HAP-1 (cell line): ENCODE results near the gene ZDHHC8.

ENCODE experiments used
- DNase-seq, 2 experiments: peaks; one replicate each; pipeline ENCODE4 v3.0.0-alpha.2; 2016 to 2020; ENCODE audit warnings: low spot score in 2 of 2
- H3K27me3 ChIP-seq: fragments of 250-450 bp; sonication (Bioruptor Pico); 2 replicates; pipeline ENCODE4 v1.5.1; 2020; ENCODE audit warnings: low read depth, mild to moderate bottlenecking, moderate library complexity
- H3K36me3 ChIP-seq: fragments of 250-450 bp; sonication (Bioruptor Pico); replicated peaks from 2 replicates; pipeline ENCODE4 v1.5.1; 2020; ENCODE audit warnings: mild to moderate bottlenecking
- H3K4me1 ChIP-seq: fragments of 250-450 bp; sonication (Bioruptor Pico); 2 replicates; pipeline ENCODE4 v1.5.1; 2020; ENCODE audit warnings: mild to moderate bottlenecking
- H3K4me3 ChIP-seq: fragments of 250-450 bp; sonication (Bioruptor Pico); 2 replicates; pipeline ENCODE4 v1.5.1; 2020; ENCODE audit warnings: mild to moderate bottlenecking, moderate library complexity
- H3K9me3 ChIP-seq: fragments of 250-450 bp; sonication (Bioruptor Pico); 2 replicates; pipeline ENCODE4 v1.5.1; 2020; ENCODE audit warnings: mild to moderate bottlenecking, moderate library complexity
- in situ Hi-C: fragments of 300-500 bp; cut with MboI; formaldehyde crosslinking; loops from 3 replicates; pipeline ENCODE4 v1.14.3; 2020; ENCODE audit warnings: low sequenced_read_pairs, inconsistent platforms, mixed read lengths

ZDHHC8 gene

GRCh38 chr22:20180245-20180630 is 48.6 kb downstream of the ZDHHC8 start:
- Histone ChIP-seq H3K36me3 (no peaks in the 10 kb centered on the region), H3K9me3 (no peaks in the 10 kb centered on the region), H3K4me3 (no peak overlapping the region), H3K4me1 (no peaks in the 10 kb centered on the region), H3K27me3 (no peaks in the 10 kb centered on the region)
- in situ Hi-C loops = no loop called here
- DNase-seq = no peak

GRCh38 chr22:20180640-20181039 is 49.0 kb downstream of the ZDHHC8 start:
- H3K27me3 ChIP-seq = no peaks in the 10 kb centered on the region
- no peaks in the 10 kb centered on the region for H3K4me1 ChIP-seq
- no peak for DNase-seq
- no peak overlapping the region for H3K4me3 ChIP-seq
- in situ Hi-C loops = no loop called here
- no peaks in the 10 kb centered on the region for H3K9me3 ChIP-seq
- H3K36me3 ChIP-seq = no peaks in the 10 kb centered on the region

- H3K9me3 ChIP-seq = no peaks in the 10 kb centered on the region
- no peak overlapping the region for H3K4me3 ChIP-seq
- no peaks in the 10 kb centered on the region for H3K4me1 ChIP-seq
- no peaks in the 10 kb centered on the region for H3K36me3 ChIP-seq
- in situ Hi-C loops = no loop called here
- H3K27me3 ChIP-seq = no peaks in the 10 kb centered on the region
- DNase-seq = no peak
Observed at GRCh38 chr22:20181194-20181883, 49.7 kb downstream of the ZDHHC8 start.

- Histone ChIP-seq H3K27me3 (no peaks in the 10 kb centered on the region), H3K9me3 (no peaks in the 10 kb centered on the region), H3K4me1 (no peaks in the 10 kb centered on the region), H3K36me3 (no peaks in the 10 kb centered on the region), H3K4me3 (no peak overlapping the region)
- DNase-seq = no peak
- in situ Hi-C loops = no loop called here
Observed at GRCh38 chr22:20181884-20182236, 50.3 kb downstream of the ZDHHC8 start.

GRCh38 chr22:20182365-20182764 is 50.8 kb downstream of the ZDHHC8 start:
- Histone ChIP-seq H3K27me3 (no peaks in the 10 kb centered on the region), H3K4me3 (no peak overlapping the region), H3K9me3 (no peaks in the 10 kb centered on the region), H3K36me3 (no peaks in the 10 kb centered on the region), H3K4me1 (no peaks in the 10 kb centered on the region)
- DNase-seq = no peak
- in situ Hi-C loops = no loop called here

GRCh38 chr22:20183101-20183500 is 51.5 kb downstream of the ZDHHC8 start:
- no peaks in the 10 kb centered on the region for H3K27me3 ChIP-seq
- no peak overlapping the region for H3K4me3 ChIP-seq
- in situ Hi-C loops = no loop called here
- no peaks in the 10 kb centered on the region for H3K4me1 ChIP-seq
- DNase-seq = no peak
- H3K9me3 ChIP-seq = no peaks in the 10 kb centered on the region
- no peaks in the 10 kb centered on the region for H3K36me3 ChIP-seq

- no peak for DNase-seq
- Histone ChIP-seq H3K4me1 (no peaks in the 10 kb centered on the region), H3K4me3 (no peak overlapping the region), H3K27me3 (no peaks in the 10 kb centered on the region), H3K36me3 (no peaks in the 10 kb centered on the region), H3K9me3 (no peaks in the 10 kb centered on the region)
- in situ Hi-C loops = no loop called here
Observed at GRCh38 chr22:20183823-20184222, 52.2 kb downstream of the ZDHHC8 start.

GRCh38 chr22:20184501-20185165 is 53.0 kb downstream of the ZDHHC8 start:
- H3K27me3 ChIP-seq = no peaks in the 10 kb centered on the region
- H3K9me3 ChIP-seq = no peaks in the 10 kb centered on the region
- no peaks in the 10 kb centered on the region for H3K36me3 ChIP-seq
- DNase-seq = no peak
- in situ Hi-C loops = no loop called here
- no peaks in the 10 kb centered on the region for H3K4me1 ChIP-seq
- H3K4me3 ChIP-seq = no peak overlapping the region

GRCh38 chr22:20185750-20186149 is 54.1 kb downstream of the ZDHHC8 start:
- Histone ChIP-seq H3K9me3 (no peaks in the 10 kb centered on the region), H3K36me3 (no peaks in the 10 kb centered on the region), H3K27me3 (no peaks in the 10 kb centered on the region), H3K4me1 (no peaks in the 10 kb centered on the region), H3K4me3 (no peak overlapping the region)
- in situ Hi-C loops = no loop called here
- DNase-seq = no peak

GRCh38 chr22:20186183-20186870 is 54.7 kb downstream of the ZDHHC8 start:
- in situ Hi-C loops = no loop called here
- peak; percentile 18 to 76 for DNase-seq
- Histone ChIP-seq H3K4me3 (no peak overlapping the region), H3K4me1 (no peaks in the 10 kb centered on the region), H3K9me3 (no peaks in the 10 kb centered on the region), H3K36me3 (no peaks in the 10 kb centered on the region), H3K27me3 (no peaks in the 10 kb centered on the region)

GRCh38 chr22:20186871-20187546 is 55.4 kb downstream of the ZDHHC8 start:
- Histone ChIP-seq H3K36me3 (no peaks in the 10 kb centered on the region), H3K4me1 (no peaks in the 10 kb centered on the region), H3K9me3 (no peaks in the 10 kb centered on the region), H3K27me3 (no peaks in the 10 kb centered on the region), H3K4me3 (no peak overlapping the region)
- in situ Hi-C loops = no loop called here
- no peak for DNase-seq

GRCh38 chr22:20187777-20188566 is 56.4 kb downstream of the ZDHHC8 start:
- H3K4me1 ChIP-seq = no peaks in the 10 kb centered on the region
- no peak overlapping the region for H3K4me3 ChIP-seq
- H3K36me3 ChIP-seq = no peaks in the 10 kb centered on the region
- H3K27me3 ChIP-seq = no peaks in the 10 kb centered on the region
- H3K9me3 ChIP-seq = no peaks in the 10 kb centered on the region
- DNase-seq = no peak
- in situ Hi-C loops = no loop called here

- no peaks in the 10 kb centered on the region for H3K9me3 ChIP-seq
- H3K4me1 ChIP-seq = no peaks in the 10 kb centered on the region
- no peak for DNase-seq
- no peak overlapping the region for H3K4me3 ChIP-seq
- no peaks in the 10 kb centered on the region for H3K36me3 ChIP-seq
- no peaks in the 10 kb centered on the region for H3K27me3 ChIP-seq
- in situ Hi-C loops = no loop called here
Observed at GRCh38 chr22:20188567-20188877, 56.9 kb downstream of the ZDHHC8 start.
